ENCODE data around the gene NUDT8.
"Not testable (repeated sequence)": the region's sequence is repeated elsewhere in the genome, so short reads cannot be mapped to it uniquely, and the experiment has no call there.

Gene NUDT8

GRCh38 chr11:67608486-67608885 lies 21.3 kb downstream of the NUDT8 start:
- no peak for TF ChIP-seq CTCF (IDR thresholded peaks at IDR 0.05; ENCODE audit: borderline replicate concordance, insufficient read depth, low read depth, low read length)
- H3K4me3 ChIP-seq (ENCODE audit: low read depth, low read length): no peak overlapping the region

- TF ChIP-seq CTCF (IDR thresholded peaks at IDR 0.05; ENCODE audit: borderline replicate concordance, insufficient read depth, low read depth, low read length): no peak
These were observed 22.2 kb downstream of the NUDT8 start for GRCh38 chr11:67607507-67607906.

GRCh38 chr11:67606492-67607295 lies 23.0 kb downstream of the NUDT8 start, which contains the start of gene NDUFV1:
Gene NDUFV1, plus strand, starts transcription at chr11:67606936. Its CDS starts 69 bp downstream, at chr11:67607005.
- H3K4me3 ChIP-seq (ENCODE audit: low read depth, low read length): peak within 1 kb of the TSS; percentile 98
- peak; percentile 84 for TF ChIP-seq CTCF (IDR thresholded peaks at IDR 0.05; ENCODE audit: borderline replicate concordance, insufficient read depth, low read depth, low read length)

More at GRCh38 chr11:67607507-67607906, 22.2 kb downstream of the NUDT8 start:
- H3K4me3 ChIP-seq (ENCODE audit: low read depth, low read length): peak overlapping the region; percentile 98

- H3K4me3 ChIP-seq (ENCODE audit: low read depth, low read length): peak overlapping the region; percentile 98
- no peak for TF ChIP-seq CTCF (IDR thresholded peaks at IDR 0.05; ENCODE audit: borderline replicate concordance, insufficient read depth, low read depth, low read length)
These were observed 23.6 kb downstream of the NUDT8 start for GRCh38 chr11:67606093-67606491.

GRCh38 chr11:67605231-67606011 lies 24.3 kb downstream of the NUDT8 start:
- H3K4me3 ChIP-seq (ENCODE audit: low read depth, low read length): no peak overlapping the region
- TF ChIP-seq CTCF (IDR thresholded peaks at IDR 0.05; ENCODE audit: borderline replicate concordance, insufficient read depth, low read depth, low read length): no peak

- no peak for TF ChIP-seq CTCF (IDR thresholded peaks at IDR 0.05; ENCODE audit: borderline replicate concordance, insufficient read depth, low read depth, low read length)
- no peak overlapping the region for H3K4me3 ChIP-seq (ENCODE audit: low read depth, low read length)
These were observed 24.9 kb downstream of the NUDT8 start for GRCh38 chr11:67604815-67605214.

- H3K4me3 ChIP-seq (ENCODE audit: low read depth, low read length): not testable (repeated sequence)
These were observed 25.6 kb downstream of the NUDT8 start for GRCh38 chr11:67604119-67604518.
